K562 (cell line): ENCODE measurements around the gene TMEM170A. TPM values are rescaled to one million over a fixed set of nuclear protein-coding genes. Genes with fewer than 3 reads are reported as not detected.

ENCODE experiments used
- CSDE1 ChIP-seq, 2 experiments: fragments of 450-650 bp; IDR thresholded peaks; 2 replicates each; pipeline ENCODE4 v1.6.1; 2016; ENCODE audit warnings: mild to moderate bottlenecking in 1 of 2
- PTTG1 ChIP-seq: fragments of 450-650 bp; IDR thresholded peaks from 2 replicates; pipeline ENCODE4 v1.6.1; 2016; ENCODE audit warnings: low read depth, mild to moderate bottlenecking, missing genetic modification characterization, missing compliant biosample characterization
- RFX5 ChIP-seq: IDR thresholded peaks from 2 replicates; pipeline ENCODE4 v1.6.1; 2011; ENCODE audit warnings: low read depth, mild to moderate bottlenecking, improper control_type of control experiment, low read length
- ZNF584 ChIP-seq: fragments of 200-800 bp; sonication (Bioruptor generic); IDR thresholded peaks from 2 replicates; pipeline ENCODE4 v1.6.1; 2016; ENCODE audit warnings: low read depth, mild to moderate bottlenecking, missing genetic modification characterization, missing compliant biosample characterization
- polyA plus RNA-seq, 8 experiments: library from polyadenylated mRNA; depleted of rRNA in 4 of 8; stranded (reverse) in 5 of 8; unstranded in 3 of 8; fragments of >200 nt; fragmentation: Nextera tagmentation in 2 of 8; fragmentation: Illumina TruSeq in 1 of 8; extraction: Ambion mirVana in 2 of 8; extraction: Trizol in 1 of 8; gene quantifications; 2 replicates each; pipeline versions ENCODE4 v1.2.1 to v1.2.3, GENCODE V29; 2011 to 2014; ENCODE audit warnings: inconsistent platforms in 1 of 8, missing spikeins in 1 of 8
- total RNA-seq, 7 experiments: library from RNA; depleted of rRNA in 6 of 7; stranded (reverse); fragments of >200 nt in 6 of 7; fragmentation: Illumina TruSeq in 2 of 7; extraction: Trizol in 2 of 7; gene quantifications; 2 replicates each; pipeline versions ENCODE4 v1.2.1 to v1.2.3, GENCODE V29; 2011 to 2021; ENCODE audit warnings: low replicate concordance in 1 of 7
- TF ChIP-seq, protein P1 (sequence below), 2 experiments: fragments of 450-650 bp in 1 of 2; IDR thresholded peaks; 2 replicates each; pipeline ENCODE4 v1.6.1; 2011 to 2017; ENCODE audit warnings: low read depth in 2 of 2, antibody characterized with exemption in 1 of 2, borderline replicate concordance in 1 of 2, low read length in 1 of 2, mild to moderate bottlenecking in 1 of 2, mixed read lengths in 1 of 2; ENCODE audit not compliant: control insufficient read depth in 1 of 2
- TF ChIP-seq, protein P2 (sequence below): fragments of 250-450 bp; sonication (Bioruptor Pico); IDR thresholded peaks from 2 replicates; pipeline ENCODE4 v1.8.0; 2021; ENCODE audit warnings: moderate library complexity, mild to moderate bottlenecking, inconsistent platforms
- TF ChIP-seq, protein P3 (sequence below): sonication (generic); formaldehyde crosslinking; IDR thresholded peaks from 2 replicates; pipeline ENCODE4 v1.8.1; 2022; ENCODE audit warnings: missing genetic modification reagents
- TF ChIP-seq, protein P4 (sequence below): IDR thresholded peaks from 2 replicates; pipeline ENCODE4 v1.6.1; 2012; ENCODE audit warnings: low read depth, low read length, improper control_type of control experiment, borderline replicate concordance
- TF ChIP-seq, protein P5 (sequence below): fragments of 250-450 bp; sonication (Bioruptor Pico); IDR thresholded peaks from 2 replicates; pipeline ENCODE4 v1.4.0; 2020
- TF ChIP-seq, protein P6 (sequence below), 2 experiments: fragments of 200-800 bp in 1 of 2; sonication (Bioruptor generic) in 1 of 2; sonication (generic) in 1 of 2; formaldehyde crosslinking in 1 of 2; IDR thresholded peaks in 1 of 2; conservative IDR thresholded peaks in 1 of 2; 2 replicates each; pipeline versions ENCODE4 v1.5.0 to v1.6.1; 2016 to 2020; ENCODE audit warnings: missing compliant biosample characterization in 1 of 2, missing genetic modification characterization in 1 of 2, missing genetic modification reagents in 1 of 2

Gene TMEM170A
- total and polyA plus RNA-seq, 9 of the 15 experiments (the other 6 are each of a cell fraction or from before 2014, with no cell fraction given): 6.1 to 30.2 (median 15.0) TPM

DNA sequence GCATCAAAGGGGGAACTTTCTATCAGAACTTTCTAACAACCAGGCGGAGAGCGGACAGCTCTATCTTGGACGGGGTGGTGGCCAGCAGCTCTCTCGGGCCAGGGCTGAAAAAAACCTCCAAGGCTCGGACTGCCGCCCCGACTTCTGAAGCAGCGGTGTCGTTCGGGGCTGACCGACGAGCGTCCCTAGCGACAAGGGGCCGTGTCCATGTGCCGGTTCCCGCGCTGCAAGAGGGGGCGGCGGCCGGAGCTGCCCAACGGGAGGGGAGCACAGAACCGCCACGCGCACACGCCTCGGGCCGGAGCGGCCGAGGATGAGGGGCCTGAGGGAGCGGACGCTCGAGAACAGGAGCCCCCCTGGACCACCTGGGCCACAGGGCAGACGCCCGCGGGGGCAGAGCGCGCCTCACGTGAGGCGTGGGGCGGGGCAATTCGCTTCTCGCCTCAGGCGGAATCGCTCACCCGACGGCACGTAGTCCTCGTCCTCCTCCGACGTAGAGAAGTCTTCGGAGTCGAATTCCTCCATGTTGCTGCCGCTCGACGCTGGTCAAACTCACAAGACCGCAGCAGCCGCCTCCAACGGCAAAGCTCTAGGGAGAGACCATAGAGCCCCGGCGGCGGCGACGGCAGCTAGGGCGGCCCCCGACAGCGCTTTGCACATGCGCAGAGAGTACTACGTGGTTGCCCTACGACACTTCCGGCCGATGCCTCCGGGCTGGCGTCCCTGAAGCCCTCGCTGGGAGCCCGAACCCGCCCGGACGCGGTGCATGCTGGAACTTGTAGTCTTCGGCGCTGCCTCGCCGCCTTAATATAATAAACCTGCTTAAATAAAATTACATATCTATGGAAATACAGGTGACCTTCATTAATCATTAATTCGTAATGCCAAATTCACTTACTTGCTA lies 31.4 kb downstream of the TMEM170A start, which contains the start of gene CFDP1 (continued):
- TF ChIP-seq, protein P1, sequence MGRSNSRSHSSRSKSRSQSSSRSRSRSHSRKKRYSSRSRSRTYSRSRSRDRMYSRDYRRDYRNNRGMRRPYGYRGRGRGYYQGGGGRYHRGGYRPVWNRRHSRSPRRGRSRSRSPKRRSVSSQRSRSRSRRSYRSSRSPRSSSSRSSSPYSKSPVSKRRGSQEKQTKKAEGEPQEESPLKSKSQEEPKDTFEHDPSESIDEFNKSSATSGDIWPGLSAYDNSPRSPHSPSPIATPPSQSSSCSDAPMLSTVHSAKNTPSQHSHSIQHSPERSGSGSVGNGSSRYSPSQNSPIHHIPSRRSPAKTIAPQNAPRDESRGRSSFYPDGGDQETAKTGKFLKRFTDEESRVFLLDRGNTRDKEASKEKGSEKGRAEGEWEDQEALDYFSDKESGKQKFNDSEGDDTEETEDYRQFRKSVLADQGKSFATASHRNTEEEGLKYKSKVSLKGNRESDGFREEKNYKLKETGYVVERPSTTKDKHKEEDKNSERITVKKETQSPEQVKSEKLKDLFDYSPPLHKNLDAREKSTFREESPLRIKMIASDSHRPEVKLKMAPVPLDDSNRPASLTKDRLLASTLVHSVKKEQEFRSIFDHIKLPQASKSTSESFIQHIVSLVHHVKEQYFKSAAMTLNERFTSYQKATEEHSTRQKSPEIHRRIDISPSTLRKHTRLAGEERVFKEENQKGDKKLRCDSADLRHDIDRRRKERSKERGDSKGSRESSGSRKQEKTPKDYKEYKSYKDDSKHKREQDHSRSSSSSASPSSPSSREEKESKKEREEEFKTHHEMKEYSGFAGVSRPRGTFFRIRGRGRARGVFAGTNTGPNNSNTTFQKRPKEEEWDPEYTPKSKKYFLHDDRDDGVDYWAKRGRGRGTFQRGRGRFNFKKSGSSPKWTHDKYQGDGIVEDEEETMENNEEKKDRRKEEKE (IDR thresholded peaks at IDR 0.05; ENCODE audit: borderline replicate concordance in 1 of 2, control insufficient read depth in 1 of 2, low read depth in 2 of 2, low read length in 1 of 2): no peak
- TF ChIP-seq, protein P2, sequence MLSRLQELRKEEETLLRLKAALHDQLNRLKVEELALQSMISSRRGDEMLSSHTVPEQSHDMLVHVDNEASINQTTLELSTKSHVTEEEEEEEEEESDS (CRISPR knock-in tag): no peak
- TF ChIP-seq, protein P3, sequence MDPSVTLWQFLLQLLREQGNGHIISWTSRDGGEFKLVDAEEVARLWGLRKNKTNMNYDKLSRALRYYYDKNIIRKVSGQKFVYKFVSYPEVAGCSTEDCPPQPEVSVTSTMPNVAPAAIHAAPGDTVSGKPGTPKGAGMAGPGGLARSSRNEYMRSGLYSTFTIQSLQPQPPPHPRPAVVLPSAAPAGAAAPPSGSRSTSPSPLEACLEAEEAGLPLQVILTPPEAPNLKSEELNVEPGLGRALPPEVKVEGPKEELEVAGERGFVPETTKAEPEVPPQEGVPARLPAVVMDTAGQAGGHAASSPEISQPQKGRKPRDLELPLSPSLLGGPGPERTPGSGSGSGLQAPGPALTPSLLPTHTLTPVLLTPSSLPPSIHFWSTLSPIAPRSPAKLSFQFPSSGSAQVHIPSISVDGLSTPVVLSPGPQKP (CRISPR knock-in tag): no peak
- no peak for TF ChIP-seq RFX5
- TF ChIP-seq, protein P4, sequence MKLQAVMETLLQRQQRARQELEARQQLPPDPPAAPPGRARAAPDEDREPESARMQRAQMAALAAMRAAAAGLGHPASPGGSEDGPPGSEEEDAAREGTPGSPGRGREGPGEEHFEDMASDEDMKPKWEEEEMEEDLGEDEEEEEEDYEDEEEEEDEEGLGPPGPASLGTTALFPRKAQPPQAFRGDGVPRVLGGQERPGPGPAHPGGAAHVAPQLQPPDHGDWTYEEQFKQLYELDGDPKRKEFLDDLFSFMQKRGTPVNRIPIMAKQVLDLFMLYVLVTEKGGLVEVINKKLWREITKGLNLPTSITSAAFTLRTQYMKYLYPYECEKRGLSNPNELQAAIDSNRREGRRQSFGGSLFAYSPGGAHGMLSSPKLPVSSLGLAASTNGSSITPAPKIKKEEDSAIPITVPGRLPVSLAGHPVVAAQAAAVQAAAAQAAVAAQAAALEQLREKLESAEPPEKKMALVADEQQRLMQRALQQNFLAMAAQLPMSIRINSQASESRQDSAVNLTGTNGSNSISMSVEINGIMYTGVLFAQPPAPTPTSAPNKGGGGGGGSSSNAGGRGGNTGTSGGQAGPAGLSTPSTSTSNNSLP: no peak
- TF ChIP-seq CSDE1 (IDR thresholded peaks at IDR 0.05): no peak; a peak in 1 of 4 replicates
- no peak for TF ChIP-seq ZNF584 (CRISPR knock-in tag)
- TF ChIP-seq, protein P5, sequence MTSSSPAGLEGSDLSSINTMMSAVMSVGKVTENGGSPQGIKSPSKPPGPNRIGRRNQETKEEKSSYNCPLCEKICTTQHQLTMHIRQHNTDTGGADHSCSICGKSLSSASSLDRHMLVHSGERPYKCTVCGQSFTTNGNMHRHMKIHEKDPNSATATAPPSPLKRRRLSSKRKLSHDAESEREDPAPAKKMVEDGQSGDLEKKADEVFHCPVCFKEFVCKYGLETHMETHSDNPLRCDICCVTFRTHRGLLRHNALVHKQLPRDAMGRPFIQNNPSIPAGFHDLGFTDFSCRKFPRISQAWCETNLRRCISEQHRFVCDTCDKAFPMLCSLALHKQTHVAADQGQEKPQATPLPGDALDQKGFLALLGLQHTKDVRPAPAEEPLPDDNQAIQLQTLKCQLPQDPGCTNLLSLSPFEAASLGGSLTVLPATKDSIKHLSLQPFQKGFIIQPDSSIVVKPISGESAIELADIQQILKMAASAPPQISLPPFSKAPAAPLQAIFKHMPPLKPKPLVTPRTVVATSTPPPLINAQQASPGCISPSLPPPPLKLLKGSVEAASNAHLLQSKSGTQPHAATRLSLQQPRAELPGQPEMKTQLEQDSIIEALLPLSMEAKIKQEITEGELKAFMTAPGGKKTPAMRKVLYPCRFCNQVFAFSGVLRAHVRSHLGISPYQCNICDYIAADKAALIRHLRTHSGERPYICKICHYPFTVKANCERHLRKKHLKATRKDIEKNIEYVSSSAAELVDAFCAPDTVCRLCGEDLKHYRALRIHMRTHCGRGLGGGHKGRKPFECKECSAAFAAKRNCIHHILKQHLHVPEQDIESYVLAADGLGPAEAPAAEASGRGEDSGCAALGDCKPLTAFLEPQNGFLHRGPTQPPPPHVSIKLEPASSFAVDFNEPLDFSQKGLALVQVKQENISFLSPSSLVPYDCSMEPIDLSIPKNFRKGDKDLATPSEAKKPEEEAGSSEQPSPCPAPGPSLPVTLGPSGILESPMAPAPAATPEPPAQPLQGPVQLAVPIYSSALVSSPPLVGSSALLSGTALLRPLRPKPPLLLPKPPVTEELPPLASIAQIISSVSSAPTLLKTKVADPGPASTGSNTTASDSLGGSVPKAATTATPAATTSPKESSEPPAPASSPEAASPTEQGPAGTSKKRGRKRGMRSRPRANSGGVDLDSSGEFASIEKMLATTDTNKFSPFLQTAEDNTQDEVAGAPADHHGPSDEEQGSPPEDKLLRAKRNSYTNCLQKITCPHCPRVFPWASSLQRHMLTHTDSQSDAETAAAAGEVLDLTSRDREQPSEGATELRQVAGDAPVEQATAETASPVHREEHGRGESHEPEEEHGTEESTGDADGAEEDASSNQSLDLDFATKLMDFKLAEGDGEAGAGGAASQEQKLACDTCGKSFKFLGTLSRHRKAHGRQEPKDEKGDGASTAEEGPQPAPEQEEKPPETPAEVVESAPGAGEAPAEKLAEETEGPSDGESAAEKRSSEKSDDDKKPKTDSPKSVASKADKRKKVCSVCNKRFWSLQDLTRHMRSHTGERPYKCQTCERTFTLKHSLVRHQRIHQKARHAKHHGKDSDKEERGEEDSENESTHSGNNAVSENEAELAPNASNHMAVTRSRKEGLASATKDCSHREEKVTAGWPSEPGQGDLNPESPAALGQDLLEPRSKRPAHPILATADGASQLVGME (CRISPR knock-in tag): no peak
- no peak for TF ChIP-seq PTTG1 (tag)
- TF ChIP-seq, protein P6, sequence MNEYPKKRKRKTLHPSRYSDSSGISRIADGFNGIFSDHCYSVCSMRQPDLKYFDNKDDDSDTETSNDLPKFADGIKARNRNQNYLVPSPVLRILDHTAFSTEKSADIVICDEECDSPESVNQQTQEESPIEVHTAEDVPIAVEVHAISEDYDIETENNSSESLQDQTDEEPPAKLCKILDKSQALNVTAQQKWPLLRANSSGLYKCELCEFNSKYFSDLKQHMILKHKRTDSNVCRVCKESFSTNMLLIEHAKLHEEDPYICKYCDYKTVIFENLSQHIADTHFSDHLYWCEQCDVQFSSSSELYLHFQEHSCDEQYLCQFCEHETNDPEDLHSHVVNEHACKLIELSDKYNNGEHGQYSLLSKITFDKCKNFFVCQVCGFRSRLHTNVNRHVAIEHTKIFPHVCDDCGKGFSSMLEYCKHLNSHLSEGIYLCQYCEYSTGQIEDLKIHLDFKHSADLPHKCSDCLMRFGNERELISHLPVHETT (CRISPR knock-in tag; conservative IDR thresholded peaks at IDR 0.05 in 1 of 2, IDR thresholded peaks at IDR 0.05 in 1 of 2): peak in 1 of 2 experiments; percentile 69; a peak in 1 of 4 replicates
